T-helper 2 cell (primary cell): ENCODE data around the gene TGM2.

Experiments
- DNase-seq, 5 experiments: peaks; one replicate each; pipeline versions ENCODE4 v3.0.0 to v3.0.0-alpha.2; 2012 to 2022

TGM2 gene

DNA sequence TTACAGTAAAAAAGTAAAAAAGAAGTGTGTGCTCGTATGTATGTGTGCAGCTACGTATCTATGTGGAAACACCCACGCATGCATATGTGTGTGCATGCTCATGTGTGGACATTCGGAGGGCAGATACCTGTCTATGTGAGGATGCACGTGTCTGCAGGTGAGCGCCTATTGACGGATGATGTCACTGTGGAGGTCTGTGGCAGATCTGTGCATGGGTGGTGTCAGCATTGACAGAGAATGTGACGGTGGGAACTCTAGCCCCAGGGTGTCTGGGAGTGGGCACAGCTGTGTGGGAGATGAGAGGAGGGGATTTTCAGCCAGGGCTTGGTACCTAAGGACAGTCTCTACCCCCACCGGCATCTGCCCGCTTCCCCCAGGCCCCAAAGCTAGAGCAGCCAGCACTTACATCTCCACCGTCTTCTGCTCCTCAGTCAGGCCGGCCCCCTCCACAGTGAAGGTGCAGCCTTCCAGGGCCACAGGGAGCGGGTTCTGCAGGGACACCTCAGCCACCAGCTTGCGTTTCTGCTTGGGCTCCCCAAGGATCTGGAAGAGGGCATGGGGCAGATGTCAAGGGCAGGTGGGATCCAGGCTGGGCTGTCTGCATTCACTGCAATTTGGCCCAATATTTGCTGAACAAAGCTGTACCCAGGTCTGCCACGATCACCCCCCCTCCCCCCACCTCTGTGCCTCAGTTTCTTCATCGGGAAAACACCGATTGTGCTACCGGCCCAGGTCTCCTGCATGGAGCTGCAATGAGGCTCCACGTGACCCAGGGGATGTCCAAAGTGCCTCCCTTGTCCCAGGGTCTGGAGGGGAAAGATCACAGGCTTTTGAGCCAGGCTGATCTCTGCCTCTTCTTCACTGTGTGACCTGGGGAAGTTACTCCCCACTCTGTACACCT, 34.1 kb downstream of the TGM2 start:
- DNase-seq: no peak

DNA sequence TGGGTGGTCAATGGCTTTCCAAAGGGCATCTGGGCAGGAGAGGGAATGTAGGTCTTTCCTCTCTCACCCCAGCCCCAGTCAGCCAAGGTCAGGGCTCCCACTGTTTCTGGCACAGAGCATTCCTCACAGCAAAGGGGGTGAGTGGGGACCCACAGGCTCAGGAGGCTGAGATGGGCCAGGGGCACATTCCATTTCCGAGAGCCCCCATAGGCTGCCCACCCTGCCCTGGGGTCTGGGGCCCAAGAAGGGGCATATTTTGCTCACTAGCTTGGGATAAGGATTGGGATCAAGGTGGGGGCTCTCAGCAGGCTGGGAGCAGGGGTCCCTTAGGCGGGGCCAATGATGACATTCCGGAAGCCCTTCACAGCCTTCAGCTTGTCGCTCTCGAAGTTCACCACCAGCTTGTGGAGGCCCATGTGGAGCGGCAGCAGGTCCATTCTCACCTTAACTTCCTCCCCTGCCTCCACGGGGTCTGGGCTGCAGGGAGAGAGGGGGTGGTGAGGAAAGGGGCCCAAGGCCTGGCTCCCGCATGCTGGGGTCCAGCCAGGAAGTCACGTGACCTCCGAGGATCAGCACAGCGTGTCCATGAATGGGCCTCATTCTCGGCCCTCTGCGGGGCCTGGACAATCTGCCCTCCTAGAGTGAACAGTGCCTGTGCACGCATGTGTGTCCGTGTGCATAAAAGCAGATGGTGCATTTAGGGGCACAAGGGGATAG, 35.0 kb downstream of the TGM2 start:
- DNase-seq: no peak

DNA sequence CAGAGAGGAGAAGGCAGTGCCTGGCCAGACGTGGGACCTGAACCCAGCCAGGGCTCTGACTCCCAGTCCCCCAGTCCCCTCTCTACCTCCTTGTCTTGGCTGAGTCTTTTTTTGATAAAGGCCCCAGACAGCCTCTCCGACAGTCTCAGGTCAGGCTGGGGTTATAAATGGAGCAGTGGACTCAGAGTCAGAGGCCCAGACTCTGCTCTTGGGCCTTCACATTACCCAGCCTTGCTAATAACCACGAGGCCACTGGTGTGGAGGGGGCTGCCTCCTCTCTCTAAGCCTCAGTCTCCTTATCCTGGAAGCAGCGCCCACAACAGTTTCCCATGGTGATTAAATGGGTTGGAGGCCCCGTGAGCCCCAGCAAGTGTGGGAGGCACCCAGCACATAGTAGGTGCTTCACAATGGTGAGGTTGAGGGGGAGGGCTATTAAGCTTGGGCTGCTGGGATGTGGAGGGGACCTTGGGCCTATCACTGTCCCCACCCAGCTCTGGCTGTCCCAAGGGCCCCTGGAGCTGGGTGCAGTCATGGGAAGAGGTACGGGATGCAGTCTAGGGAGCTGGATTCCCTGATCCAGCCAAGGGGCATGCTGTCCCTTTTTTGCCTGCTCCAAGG, 35.7 kb downstream of the TGM2 start:
- no peak for DNase-seq

DNA sequence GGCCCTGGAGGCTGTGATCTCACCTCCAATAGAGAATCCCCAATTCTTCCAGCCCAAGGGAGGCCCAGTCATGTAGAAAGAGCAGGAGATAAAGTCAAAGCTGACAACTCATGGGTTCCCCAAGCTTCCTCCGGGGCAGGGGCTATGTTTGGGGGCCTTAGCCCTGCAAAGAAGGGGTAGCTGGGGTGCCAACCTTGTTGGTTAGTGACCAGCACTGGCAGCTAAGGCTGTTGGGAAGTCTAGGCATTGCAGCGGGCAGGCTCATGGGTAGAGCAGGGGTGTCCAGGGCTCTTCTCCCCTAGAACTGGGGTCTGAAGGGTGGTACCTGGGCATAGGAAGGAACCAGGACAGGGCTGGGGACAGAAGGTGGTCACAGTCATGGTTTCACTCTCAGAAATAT, 36.4 kb downstream of the TGM2 start:
- no peak for DNase-seq

DNA sequence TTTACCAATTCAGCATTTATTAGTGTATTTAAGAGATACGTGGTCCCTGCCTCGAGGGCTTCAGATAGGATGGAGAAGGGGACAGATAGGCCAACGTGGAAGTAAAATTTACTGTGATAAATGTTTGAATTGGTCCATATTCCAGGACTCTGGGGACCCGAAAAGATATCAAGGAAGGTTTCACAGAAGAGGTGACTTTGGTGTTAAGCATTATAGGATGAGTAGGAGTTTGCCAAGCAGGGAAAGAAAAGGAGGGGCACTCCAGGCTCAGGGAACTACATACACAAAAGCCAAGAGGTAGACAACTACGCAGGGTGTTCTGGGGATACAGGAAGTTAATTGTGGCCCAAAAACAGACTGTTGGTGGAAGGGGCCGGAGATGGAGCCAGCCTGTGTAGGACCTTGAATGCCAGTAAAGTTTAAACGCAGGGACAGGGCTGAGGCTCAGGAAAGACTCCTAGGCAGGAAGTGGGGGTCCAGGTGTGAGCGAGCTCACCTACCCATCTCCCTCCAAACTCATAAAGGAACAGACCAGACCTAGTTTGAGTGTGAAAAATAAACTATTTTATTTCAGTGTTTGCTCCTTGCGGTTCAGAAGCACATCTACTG, 37.0 kb downstream of the TGM2 start:
- DNase-seq: no peak

DNA sequence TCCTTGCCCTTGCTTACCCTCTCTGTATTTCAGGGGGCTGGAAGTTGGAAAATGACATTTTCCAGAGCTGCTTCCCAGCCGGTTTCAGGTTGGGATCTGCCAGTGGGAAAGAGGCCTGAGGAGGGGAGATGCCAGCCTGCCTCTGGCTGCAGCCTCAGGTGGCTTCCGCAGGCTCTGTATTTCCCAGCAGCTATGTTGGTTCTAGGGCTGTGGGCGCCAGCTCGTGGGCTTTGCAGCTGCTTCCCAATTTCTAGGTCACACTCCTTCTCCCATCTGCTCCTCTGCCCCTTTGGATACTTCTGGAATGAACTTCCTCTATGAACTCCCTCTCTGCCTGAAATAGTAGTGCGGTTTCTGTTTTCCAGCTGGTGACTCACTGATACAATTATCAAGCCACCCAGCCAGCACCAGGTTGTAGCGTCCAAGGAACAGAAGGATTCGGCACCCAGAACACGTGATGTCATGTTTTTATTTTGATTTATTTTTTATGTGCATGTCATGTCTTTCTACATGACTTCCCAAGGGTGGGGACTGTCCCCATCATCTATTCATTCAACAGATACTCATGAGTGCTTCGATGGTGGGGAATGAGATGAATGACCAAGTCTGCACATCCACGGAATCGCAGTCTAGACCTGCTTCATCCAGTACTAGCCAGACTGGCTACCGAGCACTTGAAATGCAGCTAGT, 38.0 kb downstream of the TGM2 start:
- DNase-seq: no peak

DNA sequence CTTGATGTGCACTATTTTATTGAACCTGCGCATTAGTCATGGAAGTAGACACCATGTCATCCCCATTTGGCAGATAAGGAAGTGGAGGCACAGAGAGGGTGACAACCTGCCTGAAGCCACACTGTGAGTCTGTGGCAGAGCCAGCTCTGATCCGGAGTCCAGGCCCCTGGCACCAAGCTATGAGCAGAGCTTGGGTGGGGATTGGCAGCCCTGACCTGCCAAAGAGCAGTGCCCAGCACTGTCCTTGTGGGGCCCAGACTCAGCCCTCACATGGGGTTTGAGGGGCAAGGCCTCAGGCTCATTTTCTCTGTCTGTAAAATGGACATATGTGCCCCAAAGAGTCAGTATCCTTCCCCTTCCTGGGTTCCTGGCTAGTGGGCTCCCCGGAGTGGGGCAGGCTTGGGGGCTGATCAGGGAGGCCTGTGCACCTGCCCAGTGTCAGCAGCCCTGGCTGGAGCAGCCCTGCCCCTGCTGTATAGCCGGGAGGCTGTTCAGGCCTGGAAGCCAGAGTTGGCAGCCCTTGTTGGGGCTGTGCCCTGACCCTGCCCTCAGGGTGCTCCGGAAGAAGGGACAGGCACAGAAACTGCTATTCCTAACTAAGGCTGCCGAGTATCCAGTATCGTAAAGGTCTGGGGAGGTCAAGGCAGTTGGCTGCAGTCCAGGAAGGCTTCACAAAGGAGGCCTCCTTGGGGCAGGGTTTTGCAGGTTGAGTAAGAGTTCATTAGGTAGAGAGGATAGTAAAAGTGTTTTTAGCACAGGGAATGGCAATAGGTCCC, 38.7 kb downstream of the TGM2 start:
- no peak for DNase-seq

DNA sequence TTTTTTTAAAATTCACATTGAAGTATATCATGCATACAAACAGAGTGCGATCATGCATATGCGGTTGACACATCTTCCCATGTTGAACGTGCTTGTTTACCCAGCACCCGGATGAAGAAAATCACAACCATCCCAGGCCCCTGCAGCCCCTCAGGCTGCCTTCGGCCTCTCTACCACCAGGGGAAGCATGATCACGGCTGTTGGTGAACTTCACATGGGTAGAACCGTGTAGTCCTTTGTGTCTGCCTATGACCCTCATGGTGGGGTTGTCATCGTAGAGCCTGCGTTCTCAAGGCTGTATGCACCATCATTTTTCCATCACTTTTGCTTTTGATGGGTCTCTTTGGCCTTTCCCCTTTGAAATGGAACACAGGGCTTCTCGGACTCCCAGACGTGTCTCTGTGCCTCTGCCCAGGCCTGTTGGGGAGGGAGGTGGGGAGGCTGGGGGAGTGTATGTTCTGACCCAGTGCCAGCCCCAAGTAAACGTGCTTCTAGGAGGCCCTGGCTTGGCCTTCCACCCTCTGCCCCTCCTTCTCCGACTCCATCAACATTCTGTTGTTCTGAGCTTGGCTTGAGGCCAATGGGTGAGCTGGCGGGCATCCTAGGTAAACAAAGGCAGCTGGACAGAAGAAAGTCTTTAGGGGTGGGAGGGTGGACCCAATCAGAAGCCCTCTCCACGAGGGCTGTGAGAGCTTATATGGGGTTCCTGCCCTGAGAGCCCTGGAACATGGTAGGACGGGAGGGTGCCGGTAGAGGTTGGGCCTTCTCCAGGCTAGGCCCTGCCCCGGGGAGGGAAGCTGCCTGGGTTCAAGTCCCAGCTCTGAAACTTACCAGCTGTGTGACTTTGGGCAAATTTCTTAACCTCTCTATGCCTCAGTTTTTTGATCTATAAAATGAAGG, 39.7 kb downstream of the TGM2 start:
- no peak for DNase-seq

DNA sequence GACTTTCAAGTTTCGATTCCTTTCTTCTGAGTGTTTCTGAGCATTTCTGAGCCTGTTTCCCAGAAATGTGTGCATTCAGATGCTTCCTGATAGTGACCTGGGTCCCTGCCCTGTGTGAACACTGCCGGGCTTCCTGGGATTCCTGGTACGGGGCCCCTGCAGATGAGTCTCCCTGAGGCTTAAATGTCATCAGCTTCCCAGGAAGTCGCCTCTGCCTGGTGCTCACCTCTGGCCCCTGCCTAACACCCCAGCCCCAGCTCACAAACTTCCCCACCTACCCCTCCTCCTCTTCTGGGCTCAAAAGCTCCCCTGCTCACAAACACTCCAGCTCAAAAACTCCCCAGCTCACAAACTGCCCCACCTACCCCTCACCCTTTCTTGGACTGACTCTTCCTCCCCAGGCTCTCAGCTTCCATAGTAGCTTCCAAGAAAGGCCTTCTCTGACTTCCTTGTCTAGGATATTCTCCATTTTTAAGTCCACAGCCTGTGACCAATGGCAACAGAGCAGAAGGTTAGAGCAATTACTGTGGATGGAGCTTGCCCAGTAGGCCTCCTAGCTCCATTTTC, 42.0 kb downstream of the TGM2 start:
- no peak for DNase-seq

DNA sequence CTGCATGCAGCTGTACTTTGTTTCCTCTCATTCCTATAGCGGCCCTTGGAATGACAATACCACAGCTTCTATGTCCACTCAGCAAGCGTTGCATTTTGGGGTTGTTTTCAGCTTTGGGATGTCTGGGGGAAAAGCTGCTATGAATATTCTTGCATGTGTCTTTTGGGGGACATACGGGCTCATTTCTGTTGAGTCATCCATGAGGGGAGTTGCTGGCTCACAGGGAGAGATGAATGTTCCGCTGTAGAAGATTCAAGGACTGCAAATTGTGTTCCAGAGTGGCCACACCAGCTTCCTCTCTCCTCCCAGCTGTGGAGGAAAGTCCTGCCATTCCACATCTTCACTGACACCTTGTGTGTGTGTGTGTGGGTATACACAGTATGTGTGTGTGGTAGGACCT, 43.3 kb downstream of the TGM2 start:
- DNase-seq: no peak

DNA sequence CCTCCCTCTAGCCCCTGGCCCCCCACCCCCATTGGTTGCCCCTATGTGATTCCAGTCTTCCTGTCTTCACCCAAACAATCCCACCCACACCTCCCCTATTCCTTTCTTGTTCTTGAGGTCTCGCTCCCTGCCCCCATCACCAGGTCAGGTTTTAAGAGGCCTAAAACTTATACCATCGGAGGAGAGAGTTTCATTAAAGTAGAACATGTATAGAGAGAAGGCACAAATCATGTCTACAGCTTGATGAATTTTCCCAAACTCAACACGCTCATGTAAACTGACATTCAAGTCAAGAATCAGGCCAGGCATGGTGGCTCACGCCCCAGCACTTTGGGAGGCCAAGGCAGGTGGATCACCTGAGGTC, 44.5 kb downstream of the TGM2 start:
- DNase-seq: no peak

DNA sequence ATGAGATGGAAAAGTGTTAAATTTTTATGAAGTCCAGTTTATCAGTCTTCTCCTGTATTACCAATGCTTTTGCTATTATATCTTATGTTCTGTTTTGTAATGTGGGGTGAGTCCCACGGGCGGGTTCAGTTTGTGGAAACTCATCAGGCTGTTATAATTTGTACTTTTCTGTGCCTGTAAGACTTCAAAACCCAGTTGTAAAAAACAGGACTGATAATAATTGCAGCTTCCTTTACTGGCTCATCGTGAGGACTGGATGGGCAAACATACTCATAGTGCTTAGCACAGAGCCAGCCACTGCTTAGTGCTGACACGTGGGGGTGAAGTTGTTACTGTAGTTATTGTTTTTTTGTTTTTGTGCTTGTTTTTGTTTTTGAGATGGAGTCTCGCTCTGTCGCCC, 45.6 kb downstream of the TGM2 start:
- no peak for DNase-seq

DNA sequence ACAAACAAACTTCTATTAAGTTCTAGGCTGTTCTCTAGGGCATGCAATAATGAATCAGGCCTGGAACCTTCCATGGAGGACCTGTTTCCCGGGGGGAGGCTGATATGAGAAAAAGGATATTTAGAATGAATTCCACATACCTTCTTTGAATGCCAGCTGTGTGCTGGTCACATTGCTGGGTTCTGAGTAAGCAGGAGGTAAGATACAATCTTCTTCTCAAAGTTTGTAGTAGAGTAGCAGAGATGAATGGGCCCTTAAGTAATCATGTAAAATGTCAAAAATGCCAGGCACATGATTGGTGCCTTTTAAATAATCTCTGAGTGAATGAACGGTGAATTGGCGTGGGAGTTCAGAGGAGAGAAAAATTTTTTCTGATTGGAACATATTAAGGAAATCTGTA, 47.4 kb downstream of the TGM2 start:
- DNase-seq: no peak

DNA sequence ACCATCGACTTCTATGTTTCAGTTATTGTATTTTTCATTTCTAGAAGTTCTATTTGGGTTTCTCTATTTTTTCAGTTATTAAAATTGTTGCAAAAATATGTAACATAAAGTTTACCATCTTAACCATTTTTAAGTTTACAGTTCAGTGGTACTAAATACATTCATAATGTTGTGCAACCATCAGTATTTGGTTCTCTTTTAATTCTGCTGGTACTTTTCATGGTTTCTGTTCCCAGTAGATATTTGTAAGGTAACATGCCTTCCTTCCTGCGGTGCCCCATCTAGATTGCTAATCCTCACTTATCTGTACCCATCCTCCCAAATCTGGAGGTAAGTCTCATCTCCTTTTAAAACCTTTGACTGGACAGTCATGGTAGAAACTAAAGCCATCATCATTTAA, 47.9 kb downstream of the TGM2 start:
- DNase-seq: no peak

DNA sequence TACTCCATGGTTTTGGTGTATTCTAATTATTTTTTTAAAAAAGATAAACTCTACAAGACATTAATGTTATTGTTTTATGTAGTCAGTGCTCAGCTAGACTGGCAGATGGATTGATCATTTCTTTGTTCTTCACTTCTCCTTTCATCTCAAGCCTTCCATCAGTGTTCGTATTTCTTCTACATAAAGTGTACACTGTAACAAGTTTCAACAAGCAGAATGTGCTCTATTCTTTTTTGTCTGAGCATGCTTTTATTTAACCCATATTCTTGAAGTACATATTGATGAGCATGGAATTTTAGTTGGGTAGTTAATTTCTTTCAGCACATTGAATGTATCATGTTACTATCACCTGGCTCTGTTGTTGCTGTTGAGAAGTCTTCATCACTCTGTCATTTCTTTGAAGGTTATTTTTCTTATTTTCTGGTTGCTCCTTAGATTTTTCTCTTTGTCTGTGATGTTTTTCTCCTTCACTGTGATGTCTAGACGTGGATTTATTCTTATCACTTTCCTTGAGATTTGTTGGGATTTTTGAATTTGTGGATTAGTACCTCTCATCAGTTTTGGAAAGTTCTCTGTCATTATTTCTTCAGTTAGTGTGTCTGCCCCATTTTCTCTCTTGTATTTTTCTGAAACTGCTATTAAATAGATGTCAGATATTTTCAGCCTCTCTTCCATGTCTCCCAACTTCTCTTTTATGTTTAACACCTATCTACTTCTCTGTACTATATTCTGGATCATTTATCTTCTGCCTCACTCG, 48.5 kb downstream of the TGM2 start:
- no peak for DNase-seq

DNA sequence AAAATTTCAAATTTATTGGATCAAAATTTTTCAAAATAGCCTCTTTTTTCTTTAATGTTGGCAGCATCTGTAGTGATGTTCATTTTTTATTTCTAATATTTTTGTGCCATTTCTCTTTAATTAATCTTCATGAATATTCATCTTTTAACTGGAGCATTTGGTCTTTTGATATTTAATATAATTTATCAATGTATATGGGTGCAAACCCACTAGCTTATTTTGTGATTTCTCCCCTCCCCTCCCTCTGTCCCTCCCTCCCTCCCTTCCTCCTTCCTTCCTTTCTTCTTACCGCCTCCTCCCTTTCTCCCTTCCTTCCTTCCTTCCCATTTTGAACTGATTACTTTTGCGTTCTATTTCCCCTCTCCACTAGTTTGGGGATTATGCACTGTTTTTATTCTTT, 49.2 kb downstream of the TGM2 start:
- DNase-seq: no peak

DNA sequence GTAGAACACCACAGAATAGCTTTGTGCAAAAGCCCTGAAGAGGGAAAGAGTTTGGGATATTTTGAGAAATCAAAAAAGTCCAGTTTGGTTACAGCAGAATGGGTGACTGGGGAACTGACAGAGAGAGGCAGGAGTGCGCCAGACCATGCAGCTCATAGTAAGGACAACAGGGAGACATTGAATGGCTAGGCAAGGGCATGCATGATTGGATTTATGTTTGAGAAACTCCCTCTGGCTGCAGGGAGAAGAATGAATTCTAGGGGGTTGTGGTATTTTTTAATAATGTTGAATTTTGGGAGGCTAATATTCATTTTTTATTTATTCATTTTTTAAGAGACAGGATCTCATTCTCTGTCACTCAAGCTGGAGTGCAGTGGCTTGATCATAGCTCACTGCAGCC, 49.9 kb downstream of the TGM2 start:
- DNase-seq: no peak

DNA sequence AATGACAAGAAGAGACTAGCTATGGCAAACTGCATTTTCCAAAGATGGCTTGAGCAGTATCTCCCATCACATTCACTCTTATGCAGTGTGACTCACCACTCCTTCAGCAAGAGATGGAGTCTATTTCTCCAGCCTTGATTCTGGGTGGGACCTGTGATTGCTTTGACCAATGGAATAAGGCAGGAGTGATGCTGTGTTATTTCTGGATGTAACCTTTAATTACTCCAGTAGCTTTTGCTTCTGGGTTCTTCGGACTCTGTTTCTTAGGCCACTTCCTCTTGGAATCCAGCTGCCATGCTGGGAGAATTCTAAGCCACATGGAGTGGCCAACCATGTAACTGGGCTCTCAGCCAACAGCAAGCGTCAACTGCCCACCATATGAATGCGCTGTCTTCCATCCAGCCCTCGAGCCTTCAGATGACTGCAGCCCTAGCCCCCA, 50.7 kb downstream of the TGM2 start:
- no peak for DNase-seq

DNA sequence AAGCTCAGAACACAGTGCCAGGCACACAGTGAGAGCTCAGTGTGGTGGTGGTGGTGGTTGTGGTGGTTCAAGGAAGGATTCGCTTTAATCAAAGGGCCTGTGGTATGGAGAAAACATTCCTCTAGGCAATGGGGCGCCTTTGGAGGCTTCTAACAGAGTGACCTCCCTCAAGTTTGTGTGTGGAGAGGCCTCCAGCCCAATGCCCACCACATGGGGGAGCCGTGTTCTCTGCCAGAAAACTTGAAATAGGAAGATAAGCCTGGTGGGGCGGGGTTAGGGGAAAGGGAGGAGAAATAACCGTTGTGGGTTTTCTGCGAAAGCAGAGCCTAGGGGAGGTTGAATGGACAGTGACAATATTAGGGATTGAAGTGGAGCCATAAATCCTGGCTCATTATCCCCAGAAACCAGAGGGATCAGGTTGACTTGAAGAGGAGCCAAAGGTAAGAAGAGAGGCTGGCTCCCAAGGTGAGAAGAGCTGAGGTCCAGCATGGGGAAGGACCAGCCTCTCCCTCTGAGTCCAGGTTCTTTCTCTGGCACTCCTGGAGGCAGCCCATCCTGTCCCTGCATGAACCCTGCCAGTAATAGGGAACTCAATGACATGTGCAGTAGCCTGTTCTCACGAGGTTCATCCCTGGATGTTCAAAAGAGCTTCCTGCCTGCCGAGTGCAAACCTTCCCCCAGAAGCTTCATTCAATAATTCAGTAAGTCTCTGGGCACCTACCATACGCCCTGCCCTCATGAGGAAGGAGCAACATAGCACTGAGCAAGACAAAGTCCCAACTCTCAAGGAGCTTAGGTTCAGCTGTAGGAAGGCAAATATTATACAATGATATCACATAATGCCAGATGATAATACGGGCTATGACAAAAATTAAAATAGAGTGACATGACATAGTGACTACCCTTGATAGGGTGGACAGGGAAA, 51.4 kb downstream of the TGM2 start:
- DNase-seq: no peak
